Adrenal gland (tissue), 5 donors: ENCODE results near the gene DNALI1.

Experiments
- CTCF ChIP-seq, 6 experiments: fragments of 450-650 bp in 4 of 6; fragments of 200-600 bp in 2 of 6; sonication (generic) in 1 of 6; IDR thresholded peaks; 1 replicate in 5 of 6; 2 replicates in 1 of 6; pipeline versions ENCODE4 v1.5.1 to v1.8.0; 2016 to 2021; ENCODE audit warnings: antibody characterized with exemption in 6 of 6, mild to moderate bottlenecking in 2 of 6, moderate library complexity in 1 of 6
- POLR2A ChIP-seq, 2 donors: fragments of 450-650 bp; IDR thresholded peaks; one replicate each; pipeline ENCODE4 v1.6.1; 2017; ENCODE audit warnings: antibody characterized with exemption in 2 of 2, mild to moderate bottlenecking in 2 of 2, moderate library complexity in 1 of 2
- donor health status: DM: no; HTN: no; CAD: no.

GRCh38 chr1:37509181-37509580 is 47.6 kb upstream of the DNALI1 start:
- TF ChIP-seq CTCF (IDR thresholded peaks at IDR 0.05) (no peak), POLR2A (IDR thresholded peaks at IDR 0.05) (no peak)
